GM15510 (cell line): ENCODE measurements around the gene MMP14.
A peak's percentile ranks its signal among the peaks of the same experiment; 100 is the strongest.

Source experiments
- POLR2A ChIP-seq: IDR thresholded peaks from 3 replicates; pipeline ENCODE4 v1.6.1; 2011; ENCODE audit warnings: borderline replicate concordance; ENCODE audit not compliant: insufficient read length; ENCODE audit errors: extremely low read depth

The MMP14 gene

DNA sequence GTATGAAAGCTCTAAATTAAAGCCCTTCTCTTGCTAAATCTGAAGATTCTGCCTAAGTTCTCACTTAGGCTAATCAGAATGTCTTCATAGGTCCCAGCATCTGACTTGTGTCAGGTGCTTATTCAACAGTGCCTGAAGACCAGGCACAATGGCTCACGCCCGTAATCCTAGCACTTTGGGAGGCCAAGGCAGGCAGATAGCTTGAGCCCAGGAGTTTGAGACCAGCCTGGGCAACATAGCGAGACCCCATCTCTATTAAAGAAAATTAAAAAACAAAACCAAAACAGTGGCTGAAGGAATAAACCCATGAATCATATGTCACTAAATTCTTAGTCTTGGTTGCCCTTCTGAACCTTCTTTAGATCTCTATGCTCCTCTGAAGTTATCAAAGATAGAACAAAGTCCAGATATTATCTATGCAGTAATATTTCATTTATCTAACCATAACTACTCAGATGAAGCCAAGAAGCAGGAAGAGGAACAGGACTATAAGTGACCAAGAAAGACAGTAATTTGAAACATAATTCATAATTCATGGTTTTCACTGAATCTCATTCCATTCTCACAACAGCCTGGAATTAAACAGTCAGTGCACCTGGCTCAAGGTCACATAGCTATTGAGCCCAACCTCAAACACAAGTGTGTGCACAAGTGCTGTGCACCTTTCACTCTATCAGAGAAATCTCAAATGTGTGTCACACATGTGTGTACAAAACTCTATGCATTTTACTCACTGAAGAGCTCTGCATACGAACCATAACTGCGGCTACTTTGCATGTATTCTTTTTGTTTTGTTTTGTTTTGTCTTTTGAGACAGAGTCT, 27.8 kb upstream of the MMP14 start:
- TF ChIP-seq POLR2A = no peak

DNA sequence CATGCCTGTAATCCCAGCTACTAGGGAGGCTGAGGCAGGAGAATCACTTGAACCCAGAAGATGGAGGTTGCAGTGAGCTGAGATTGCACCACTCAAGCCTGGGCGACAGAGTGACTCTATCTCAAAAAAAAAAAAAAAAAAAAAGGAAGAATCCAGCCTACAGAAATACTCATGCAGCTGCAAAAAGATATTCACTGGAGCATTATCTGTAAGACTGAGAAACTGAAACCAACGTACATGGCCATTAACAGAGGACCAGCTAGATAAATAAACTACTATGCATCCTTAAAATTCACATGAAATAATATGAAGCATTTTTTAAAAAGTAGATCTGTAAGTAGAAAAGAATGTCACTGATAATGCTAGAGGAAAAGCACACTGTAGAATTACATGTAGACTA, 24.7 kb upstream of the MMP14 start:
- TF ChIP-seq POLR2A = no peak

DNA sequence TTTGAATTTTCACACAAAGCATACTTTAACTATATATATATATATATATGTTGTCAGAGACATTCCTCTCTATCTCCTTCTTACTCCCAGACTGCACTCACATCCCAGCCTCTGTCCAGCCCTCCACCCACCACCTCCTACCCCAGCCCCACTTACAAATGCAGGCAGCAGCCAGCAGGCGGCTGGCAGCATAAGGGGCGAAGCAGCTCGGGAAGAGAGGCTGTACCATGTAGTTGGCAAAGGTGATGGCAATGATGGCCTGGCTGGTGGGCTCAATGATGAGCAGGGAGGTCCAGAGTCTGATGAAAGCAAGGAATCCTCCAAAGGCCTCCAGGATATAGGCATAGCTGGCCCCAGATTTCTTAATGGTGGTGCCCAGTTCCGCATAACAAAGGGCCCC, 23.6 kb upstream of the MMP14 start:
- no peak for TF ChIP-seq POLR2A

DNA sequence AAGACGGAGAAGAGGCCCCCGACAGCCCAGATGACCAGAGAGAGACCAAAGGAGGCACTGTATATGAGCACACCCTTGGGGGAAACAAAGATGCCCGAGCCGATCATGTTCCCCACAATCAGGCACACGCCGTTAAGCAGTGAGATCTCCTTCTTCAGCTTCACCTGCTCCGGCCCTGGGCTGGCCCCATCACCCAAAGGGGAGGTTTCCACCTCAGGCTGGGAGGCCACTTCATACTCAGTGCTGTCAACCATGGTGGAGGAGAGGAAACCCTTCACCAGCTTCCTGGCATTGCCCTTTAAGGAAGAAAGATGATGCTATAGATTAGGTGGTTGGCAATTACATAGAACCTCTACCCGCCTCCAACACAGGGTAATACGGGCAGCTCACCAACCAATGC, 23.2 kb upstream of the MMP14 start:
- no peak for TF ChIP-seq POLR2A

DNA sequence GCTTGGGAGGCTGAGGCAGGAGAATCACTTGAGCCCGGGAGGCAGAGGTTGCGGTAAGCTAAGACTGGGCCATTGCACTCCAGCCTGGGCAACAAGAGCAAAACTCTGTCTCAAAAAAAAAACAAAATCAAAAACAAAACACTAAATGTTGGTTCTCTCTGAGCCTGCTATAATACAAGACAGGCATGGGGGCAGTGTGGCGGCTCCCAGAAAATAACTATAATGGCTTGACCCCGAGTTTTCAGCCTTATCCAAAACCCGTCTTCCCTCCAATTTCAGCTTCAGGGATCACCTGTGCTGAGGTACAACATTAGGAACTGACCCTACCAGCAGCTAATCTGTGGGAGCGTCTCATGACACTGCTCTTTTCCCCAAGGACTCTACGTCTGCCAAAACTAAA, 22.0 kb upstream of the MMP14 start:
- TF ChIP-seq POLR2A = no peak

DNA sequence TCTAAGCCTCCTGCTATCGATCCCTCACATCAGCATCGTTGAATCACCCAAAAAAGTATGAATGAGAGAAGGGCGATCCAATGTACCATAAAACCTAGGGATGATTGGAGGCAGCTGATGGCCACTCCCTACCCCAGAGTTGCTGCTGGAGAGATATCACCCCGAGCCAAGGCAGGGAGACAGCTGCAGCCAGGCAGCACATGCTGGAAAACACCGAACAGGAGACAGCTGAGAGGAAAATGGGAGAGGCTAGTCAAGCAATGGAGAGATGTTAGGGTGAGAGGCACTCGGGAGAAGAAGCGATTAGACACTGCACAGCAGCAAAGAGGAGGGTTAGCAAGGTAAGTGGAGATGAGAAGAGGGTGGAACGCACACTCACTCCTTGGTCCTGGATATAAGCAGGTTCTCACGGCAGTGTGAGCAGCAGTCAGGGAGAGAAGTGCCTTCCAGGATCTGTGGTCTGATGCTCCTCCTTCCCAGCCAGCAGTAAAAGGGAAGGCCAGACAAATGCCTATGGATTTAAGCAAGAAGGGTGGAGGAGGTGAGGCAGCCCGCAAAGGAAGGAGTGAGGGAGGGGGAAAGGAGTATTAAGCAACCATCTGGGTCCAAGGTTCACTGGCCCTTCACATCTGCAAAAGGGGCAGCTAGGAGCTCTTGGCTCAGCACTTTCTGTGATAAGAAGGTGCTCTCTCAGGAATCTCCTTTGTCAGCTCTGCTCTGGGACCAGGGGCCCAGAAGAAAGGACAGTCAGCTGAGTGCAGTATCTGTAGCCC, 21.3 kb upstream of the MMP14 start, which contains the start of gene SLC7A7:
Gene SLC7A7, minus strand, starts transcription at position 495 of the 773 bp plus-strand sequence. CDS start 2,037 bp downstream, outside the sequence.
- TF ChIP-seq POLR2A = no peak

DNA sequence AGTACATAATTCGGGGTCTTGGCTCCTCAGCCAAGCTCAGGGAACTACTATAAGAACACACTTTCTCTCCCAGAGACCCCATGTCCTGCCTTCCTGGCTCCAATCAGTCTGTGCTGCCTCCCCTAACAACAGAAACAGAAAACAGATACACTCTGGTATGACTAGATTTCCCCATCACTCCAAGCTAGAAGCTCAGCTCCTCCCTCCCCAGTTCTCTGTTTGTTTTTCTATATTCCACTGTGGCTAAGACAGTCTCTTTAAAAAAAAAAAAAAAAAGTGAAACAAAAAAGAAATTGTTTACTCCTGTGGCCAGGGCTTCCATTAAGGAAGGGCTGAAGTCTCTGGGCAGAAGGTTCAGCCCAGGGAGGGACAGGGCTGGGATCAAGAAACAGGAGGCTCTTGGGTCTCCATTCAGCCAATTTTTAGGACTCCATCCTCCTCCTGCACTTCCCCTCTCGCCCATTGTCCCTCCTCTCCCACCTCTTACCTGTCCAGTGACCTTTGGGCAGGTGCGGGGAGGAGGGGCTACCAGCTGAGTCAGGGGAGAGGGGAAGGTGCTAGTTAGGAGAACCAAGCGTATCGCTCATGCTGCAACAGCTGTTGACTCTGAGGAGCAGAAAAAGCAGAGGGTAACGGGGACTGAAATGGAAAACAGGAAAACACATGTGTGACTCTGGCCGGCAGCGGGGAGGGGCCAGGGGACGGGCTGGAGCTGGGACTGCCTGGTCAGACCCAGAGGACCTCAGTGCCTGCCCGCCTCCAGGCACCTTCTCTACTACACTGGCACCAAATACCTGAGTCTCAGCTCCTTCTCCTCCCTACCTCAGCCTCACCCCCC, 17.0 kb upstream of the MMP14 start:
- TF ChIP-seq POLR2A = no peak

DNA sequence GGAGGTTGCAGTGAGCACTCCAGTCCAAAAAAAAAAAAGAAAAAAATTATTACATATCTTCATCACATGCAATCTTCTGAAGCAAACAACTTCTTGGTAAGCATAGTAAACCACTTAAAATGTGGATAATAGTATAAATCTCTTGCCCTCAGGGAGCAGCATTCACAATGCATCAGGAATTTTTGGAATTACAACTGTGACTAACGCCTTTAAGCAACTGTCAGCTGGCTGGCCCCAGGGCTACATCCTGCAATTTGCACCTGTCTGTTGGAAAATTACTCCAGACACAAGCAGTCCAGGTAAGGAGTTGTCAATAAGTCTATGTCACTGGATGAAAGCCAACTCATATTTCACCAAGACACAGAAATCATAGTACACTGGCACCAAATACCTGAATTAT, 15.7 kb upstream of the MMP14 start:
- no peak for TF ChIP-seq POLR2A

DNA sequence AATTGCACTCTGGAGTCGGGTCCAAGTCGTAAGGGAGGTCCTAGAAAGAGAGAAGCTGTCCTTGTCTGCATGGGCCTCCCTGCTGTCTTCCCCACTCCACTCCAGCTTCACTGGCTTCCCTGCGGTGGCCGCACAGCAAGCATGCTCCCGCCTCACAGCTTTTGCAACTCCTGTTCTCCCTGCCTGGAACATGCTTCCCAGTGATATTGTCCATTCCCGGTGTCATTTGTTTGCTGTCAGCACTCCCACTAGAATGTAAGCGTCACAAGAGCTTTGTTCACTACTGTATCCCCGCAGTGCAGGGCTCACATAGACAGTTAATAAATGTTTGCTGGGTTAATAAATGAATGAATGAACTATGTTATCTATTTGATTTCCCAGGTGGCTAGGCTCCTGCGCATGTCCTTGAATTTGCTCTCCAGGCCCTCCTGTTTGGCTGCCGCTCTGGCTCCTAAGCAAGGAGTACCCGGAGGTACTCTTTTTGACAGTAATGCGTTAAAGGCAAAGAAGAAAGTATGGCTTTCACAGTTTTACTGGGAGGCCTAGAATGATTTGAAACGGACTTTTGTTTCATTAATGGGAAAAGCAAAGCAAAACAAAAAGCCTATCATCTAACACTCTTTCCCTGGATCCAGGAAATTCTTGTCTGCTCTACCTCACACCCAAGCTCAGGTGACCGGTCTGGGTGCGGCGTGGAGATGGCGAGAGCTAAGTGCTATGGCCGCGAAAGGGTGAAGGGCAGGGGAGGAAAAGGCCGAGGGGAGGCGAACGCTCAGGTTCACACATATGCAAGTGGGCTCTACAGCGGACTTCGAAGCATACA, 15.0 kb upstream of the MMP14 start:
- no peak for TF ChIP-seq POLR2A

DNA sequence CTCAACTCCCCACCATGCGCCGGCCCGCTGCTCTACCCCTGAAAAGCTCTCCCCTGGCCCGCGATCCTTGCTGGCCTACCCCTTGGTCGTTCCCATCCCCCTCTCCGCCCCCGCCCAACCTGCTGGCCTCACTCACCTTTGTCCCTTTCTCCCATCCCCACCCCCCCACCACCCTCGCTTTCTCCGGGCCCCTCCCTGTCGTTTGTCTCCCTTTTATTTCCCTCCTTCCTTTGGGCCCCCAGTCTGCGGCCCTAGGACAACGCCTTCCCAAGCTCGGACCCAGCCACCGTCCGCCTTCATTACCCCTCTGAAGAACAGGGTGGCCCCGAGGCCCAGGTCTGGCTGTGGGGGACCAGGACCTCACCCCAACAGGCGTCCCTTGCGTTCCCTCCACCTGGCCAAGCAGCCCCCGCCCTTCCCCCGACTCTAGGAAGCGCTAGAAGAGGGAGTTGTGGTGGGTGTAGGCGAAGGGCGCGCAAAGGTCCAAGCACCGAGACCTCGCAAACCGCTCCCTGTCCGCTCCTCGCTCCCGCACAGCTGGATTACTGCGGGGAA, 14.3 kb upstream of the MMP14 start:
- no peak for TF ChIP-seq POLR2A

DNA sequence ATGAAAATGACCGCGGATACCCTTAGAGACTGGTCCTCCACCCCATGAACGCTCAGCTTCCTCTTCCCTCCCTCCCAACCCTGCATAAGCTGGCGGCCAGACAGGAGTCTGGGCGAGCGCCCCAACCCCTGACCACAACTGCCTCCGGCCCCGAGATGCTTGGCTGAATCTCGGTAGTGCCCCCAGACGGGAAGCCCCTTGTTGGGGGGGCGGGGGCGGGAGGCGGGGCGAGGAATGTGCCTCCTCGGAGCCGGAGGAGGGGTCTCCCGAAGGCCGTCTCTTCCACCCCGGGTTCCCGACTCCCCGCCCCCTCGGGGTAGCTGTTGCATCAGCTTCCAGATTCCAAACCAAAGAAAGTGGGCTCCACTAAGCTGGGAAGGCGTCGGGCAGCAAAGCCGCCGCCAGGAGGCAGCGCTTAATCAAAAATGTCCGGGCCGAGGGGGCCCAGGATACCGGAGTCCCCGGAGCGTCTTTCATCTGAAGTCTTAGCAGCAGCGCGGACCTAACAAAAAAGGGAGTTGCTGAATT, 13.8 kb upstream of the MMP14 start:
- peak; percentile 9 for TF ChIP-seq POLR2A

DNA sequence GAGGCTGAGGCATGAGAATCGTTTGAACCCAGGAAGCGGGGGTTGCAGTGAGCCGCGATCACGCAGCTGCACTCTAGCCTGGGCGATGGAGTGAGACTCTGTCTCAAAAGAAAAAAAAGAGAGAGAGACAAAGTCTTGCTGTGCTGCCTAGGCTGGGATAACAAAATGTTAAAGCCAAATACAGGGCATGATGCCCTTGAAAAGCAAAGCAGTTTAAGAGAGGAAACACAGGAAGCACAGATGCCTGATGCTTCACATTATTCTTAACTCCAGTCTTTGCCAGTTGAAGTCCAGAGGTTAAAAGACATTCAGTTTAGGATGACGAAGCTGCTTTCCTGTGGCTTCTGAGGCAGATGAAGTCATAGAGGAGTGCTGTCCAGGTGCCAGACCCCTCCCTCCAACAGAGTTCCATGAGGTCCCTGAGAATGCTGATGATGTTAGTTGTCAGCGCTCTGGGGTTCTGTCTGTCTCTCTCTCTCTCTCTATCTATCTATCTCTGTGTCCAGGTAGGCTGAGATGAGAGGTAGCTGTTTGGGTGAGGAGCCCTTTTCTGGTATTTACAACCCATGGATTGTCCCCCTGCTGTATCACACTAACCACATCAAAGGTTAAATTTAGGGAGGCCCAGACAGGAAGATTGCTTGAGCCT, 11.6 kb upstream of the MMP14 start:
- TF ChIP-seq POLR2A = no peak
